GM19193 (cell line): ENCODE measurements around the gene DOCK3.

Source experiments
- POLR2A ChIP-seq: IDR thresholded peaks from 4 replicates; pipeline ENCODE4 v1.6.1; 2011; ENCODE audit not compliant: insufficient read depth, insufficient read length; ENCODE audit errors: extremely low read depth

Gene DOCK3

GRCh38 chr3:50873376-50874157 is 198.8 kb downstream of the DOCK3 start:
- no peak for TF ChIP-seq POLR2A

GRCh38 chr3:50876947-50877346 is 202.2 kb downstream of the DOCK3 start:
- no peak for TF ChIP-seq POLR2A

GRCh38 chr3:50883755-50884154 is 209.0 kb downstream of the DOCK3 start:
- TF ChIP-seq POLR2A = no peak

- no peak for TF ChIP-seq POLR2A
These were observed 210.5 kb downstream of the DOCK3 start for GRCh38 chr3:50885070-50885850.

- no peak for TF ChIP-seq POLR2A
These were observed 216.1 kb downstream of the DOCK3 start for GRCh38 chr3:50890688-50891344.

GRCh38 chr3:50912746-50913145 is 238.0 kb downstream of the DOCK3 start:
- TF ChIP-seq POLR2A = no peak

- no peak for TF ChIP-seq POLR2A
These were observed 238.5 kb downstream of the DOCK3 start for GRCh38 chr3:50913260-50913659.

- no peak for TF ChIP-seq POLR2A
These were observed 249.2 kb downstream of the DOCK3 start for GRCh38 chr3:50923955-50924354.

- no peak for TF ChIP-seq POLR2A
These were observed 249.9 kb downstream of the DOCK3 start for GRCh38 chr3:50924638-50925037.

GRCh38 chr3:50926868-50927267 is 252.1 kb downstream of the DOCK3 start:
- TF ChIP-seq POLR2A = no peak

- no peak for TF ChIP-seq POLR2A
These were observed 255.9 kb downstream of the DOCK3 start for GRCh38 chr3:50930371-50931208.

GRCh38 chr3:50936389-50936788 is 261.7 kb downstream of the DOCK3 start:
- TF ChIP-seq POLR2A = no peak

GRCh38 chr3:50947419-50947818 is 272.7 kb downstream of the DOCK3 start:
- TF ChIP-seq POLR2A = no peak

- TF ChIP-seq POLR2A = no peak
These were observed 275.9 kb downstream of the DOCK3 start for GRCh38 chr3:50950591-50950990.
